GM06990 (cell line): ENCODE measurements around the gene JAG2.

Experiments
- DNase-seq: peaks from one replicate; pipeline ENCODE4 v3.0.0-alpha.2; 2011; ENCODE audit not compliant: insufficient read length; ENCODE audit errors: extremely low read depth
- H3K27me3 ChIP-seq: replicated peaks from 2 replicates; pipeline ENCODE4 v1.6.0; 2011; ENCODE audit warnings: low read length; ENCODE audit not compliant: control insufficient read depth, insufficient read depth
- H3K36me3 ChIP-seq: 2 replicates; pipeline ENCODE4 v1.5.1; 2011; ENCODE audit warnings: low read length; ENCODE audit not compliant: control insufficient read depth, insufficient read depth
- H3K4me3 ChIP-seq: replicated peaks from 2 replicates; pipeline ENCODE4 v1.5.1; 2011; ENCODE audit warnings: low read depth, mild to moderate bottlenecking, control low read depth, low read length
- TF ChIP-seq, protein P1 (sequence below): IDR thresholded peaks from 2 replicates; pipeline ENCODE4 v1.5.1; 2011; ENCODE audit warnings: low read length, control low read depth, mild to moderate bottlenecking, inconsistent platforms; ENCODE audit not compliant: insufficient read depth, poor library complexity, severe bottlenecking

The JAG2 gene

DNA sequence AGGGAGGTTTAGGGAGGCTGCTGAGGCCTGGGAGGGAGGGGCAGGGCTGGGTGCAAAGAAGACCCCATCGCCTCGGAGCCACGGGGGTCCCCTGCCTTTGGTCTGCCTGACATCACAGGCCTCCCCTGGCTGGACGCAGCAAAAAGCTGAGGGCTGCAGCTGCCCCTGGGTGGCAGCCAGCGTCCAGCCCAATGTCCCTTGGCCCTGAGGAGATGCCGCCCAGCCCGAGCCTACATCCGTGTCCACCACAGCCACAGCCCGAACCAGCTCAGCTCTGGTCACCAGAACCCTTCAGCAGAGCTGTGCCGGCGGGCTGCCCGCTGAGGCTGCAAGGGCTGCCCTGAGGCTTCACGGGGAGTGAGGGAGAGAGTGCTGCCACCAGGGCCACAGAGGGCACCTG is 10.6 kb upstream of the JAG2 start:
- DNase-seq = no peak
- Histone ChIP-seq H3K27me3 (peaks cover 2% of the 10 kb centered on the region; the same call in 1 of the 2 replicates), H3K36me3 (no peaks in the 10 kb centered on the region), H3K4me3 (no peak overlapping the region)
- TF ChIP-seq, protein P1, sequence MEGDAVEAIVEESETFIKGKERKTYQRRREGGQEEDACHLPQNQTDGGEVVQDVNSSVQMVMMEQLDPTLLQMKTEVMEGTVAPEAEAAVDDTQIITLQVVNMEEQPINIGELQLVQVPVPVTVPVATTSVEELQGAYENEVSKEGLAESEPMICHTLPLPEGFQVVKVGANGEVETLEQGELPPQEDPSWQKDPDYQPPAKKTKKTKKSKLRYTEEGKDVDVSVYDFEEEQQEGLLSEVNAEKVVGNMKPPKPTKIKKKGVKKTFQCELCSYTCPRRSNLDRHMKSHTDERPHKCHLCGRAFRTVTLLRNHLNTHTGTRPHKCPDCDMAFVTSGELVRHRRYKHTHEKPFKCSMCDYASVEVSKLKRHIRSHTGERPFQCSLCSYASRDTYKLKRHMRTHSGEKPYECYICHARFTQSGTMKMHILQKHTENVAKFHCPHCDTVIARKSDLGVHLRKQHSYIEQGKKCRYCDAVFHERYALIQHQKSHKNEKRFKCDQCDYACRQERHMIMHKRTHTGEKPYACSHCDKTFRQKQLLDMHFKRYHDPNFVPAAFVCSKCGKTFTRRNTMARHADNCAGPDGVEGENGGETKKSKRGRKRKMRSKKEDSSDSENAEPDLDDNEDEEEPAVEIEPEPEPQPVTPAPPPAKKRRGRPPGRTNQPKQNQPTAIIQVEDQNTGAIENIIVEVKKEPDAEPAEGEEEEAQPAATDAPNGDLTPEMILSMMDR = no peak

DNA sequence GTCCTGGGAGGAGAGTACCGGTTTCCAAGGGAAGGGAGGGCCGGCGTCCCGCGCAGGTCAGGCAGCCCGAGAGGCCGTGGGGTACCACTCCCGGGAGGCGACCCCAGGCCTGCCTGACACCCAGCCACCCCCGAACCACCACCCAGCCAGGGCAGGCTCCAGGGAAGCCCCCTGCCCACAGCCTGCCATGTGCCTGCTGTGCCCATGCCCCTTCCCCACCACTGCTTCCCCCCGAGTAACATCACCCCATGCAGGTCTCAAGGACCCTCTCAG is 10.2 kb upstream of the JAG2 start:
- H3K36me3 ChIP-seq = no peaks in the 10 kb centered on the region
- peaks cover 2% of the 10 kb centered on the region; the same call in 1 of the 2 replicates for H3K27me3 ChIP-seq
- DNase-seq = no peak
- TF ChIP-seq, protein P1 = no peak
- H3K4me3 ChIP-seq = no peak overlapping the region

DNA sequence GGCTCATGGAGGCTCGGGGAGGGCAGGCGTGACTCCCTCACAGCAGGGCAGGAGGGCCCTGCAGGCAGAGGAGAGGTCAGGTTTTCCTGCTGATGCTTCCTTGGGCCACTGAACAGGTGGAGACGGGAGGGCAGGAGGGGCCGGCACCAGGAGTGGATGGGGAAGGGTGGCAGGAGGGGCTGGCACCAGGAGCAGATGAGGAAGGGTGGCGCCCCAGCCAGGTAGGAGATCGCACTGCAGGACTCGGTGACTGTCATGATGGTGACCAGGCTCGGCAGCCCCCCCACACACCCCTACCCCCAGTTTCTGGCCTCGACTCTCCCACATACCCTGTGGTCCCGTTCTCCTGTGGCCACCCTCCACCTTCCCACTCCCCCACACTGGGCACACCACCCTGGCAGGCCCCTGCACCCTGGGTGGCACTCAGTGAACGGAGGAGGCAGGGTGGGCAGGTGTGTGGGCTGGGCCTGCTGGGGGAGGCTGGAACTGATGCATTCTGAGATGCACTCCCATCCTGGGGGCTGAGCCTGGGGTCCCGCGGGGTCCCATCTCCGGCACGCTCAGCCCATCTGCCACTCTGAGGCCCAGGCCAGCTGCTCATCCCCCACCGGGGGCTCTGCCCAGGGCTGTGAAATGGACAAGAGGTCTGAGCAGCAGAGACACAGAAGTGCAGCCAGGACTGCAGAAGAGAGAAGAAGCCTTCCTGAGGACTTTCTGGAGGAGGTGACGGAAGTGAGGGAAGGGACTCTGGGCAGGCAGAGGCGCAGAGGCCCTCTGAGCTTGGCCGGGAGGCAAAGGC is 9.7 kb upstream of the JAG2 start:
- no peak overlapping the region for H3K4me3 ChIP-seq
- TF ChIP-seq, protein P1 = no peak
- peaks cover 2% of the 10 kb centered on the region; the same call in 1 of the 2 replicates for H3K27me3 ChIP-seq
- H3K36me3 ChIP-seq = no peaks in the 10 kb centered on the region
- no peak for DNase-seq

DNA sequence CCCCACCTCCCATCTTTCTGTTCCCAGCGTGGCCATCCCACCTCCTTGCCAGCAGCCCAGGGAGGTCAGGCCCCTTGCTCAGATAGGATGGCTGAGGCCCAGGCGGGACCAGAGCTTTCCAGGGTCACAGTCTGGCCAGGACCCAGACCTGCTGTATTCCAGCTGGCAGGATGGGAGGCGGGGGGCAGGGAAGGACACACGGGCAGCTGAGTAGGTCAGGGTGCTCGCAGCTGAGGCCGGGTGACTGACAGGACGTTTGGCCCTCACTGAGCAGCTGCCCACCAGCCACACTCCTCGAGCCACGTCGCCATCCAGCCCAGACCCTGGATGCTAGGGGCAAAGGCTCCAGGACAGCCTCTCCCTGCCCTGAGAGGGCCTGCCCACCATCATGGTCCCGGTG is 8.5 kb upstream of the JAG2 start:
- peaks cover 2% of the 10 kb centered on the region; the same call in 1 of the 2 replicates for H3K27me3 ChIP-seq
- no peaks in the 10 kb centered on the region for H3K36me3 ChIP-seq
- no peak for DNase-seq
- TF ChIP-seq, protein P1 = no peak
- H3K4me3 ChIP-seq = no peak overlapping the region

DNA sequence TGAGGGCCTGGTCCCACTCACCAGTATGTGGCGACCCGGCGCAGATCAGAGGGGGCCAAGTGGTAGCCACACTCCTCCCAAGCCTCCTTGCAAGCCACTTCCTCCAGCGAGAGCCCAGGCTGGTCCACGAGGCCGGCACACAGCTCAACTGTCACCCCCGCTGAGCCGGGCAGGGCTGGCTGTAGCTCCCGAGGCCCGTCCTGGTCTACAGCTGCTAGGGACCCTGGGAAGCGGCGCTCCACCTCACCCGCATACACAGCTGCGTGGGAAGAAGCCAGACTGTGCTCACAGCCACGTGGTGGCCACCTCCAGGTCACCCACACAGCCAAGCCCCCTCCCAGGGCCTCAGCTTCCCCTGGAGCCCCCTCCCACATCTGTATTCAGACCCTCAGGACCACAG is 7.9 kb upstream of the JAG2 start:
- peaks cover 2% of the 10 kb centered on the region; the same call in 1 of the 2 replicates for H3K27me3 ChIP-seq
- no peak for DNase-seq
- TF ChIP-seq, protein P1 = no peak
- no peak overlapping the region for H3K4me3 ChIP-seq
- no peaks in the 10 kb centered on the region for H3K36me3 ChIP-seq
